ENCODE results near the gene SPRED2. TPM values are rescaled to one million over a fixed set of nuclear protein-coding genes. Genes with fewer than 3 reads are reported as not detected.

The SPRED2 gene
- total and polyA plus RNA-seq, 2 of the 8 experiments (the other 6 are each of a cell fraction or from before 2014, with no cell fraction given) = 15.3 to 22.5 TPM

- TF ChIP-seq RBBP5 (IDR thresholded peaks at IDR 0.05; ENCODE audit: borderline replicate concordance, low read depth, low read length) (no peak), POLR2AphosphoS5 (IDR thresholded peaks at IDR 0.05; ENCODE audit: low read depth, low read length) (no peak), SIN3A (conservative IDR thresholded peaks at IDR 0.05 in 1 of 2, IDR thresholded peaks at IDR 0.05 in 1 of 2; ENCODE audit: low read depth in 1 of 2, low read length in 2 of 2) (no peak)
Observed at GRCh38 chr2:65413610-65414009, 18.8 kb downstream of the SPRED2 start (continued).

Data from H1 (cell line).